ENCODE measurements around the gene CLGN.
A peak's percentile ranks its signal among the peaks of the same experiment; 100 is the strongest.
"Not testable (repeated sequence)": the region's sequence is repeated elsewhere in the genome, so short reads cannot be mapped to it uniquely, and the experiment has no call there.

Gene CLGN, protein sequence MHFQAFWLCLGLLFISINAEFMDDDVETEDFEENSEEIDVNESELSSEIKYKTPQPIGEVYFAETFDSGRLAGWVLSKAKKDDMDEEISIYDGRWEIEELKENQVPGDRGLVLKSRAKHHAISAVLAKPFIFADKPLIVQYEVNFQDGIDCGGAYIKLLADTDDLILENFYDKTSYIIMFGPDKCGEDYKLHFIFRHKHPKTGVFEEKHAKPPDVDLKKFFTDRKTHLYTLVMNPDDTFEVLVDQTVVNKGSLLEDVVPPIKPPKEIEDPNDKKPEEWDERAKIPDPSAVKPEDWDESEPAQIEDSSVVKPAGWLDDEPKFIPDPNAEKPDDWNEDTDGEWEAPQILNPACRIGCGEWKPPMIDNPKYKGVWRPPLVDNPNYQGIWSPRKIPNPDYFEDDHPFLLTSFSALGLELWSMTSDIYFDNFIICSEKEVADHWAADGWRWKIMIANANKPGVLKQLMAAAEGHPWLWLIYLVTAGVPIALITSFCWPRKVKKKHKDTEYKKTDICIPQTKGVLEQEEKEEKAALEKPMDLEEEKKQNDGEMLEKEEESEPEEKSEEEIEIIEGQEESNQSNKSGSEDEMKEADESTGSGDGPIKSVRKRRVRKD

DNA sequence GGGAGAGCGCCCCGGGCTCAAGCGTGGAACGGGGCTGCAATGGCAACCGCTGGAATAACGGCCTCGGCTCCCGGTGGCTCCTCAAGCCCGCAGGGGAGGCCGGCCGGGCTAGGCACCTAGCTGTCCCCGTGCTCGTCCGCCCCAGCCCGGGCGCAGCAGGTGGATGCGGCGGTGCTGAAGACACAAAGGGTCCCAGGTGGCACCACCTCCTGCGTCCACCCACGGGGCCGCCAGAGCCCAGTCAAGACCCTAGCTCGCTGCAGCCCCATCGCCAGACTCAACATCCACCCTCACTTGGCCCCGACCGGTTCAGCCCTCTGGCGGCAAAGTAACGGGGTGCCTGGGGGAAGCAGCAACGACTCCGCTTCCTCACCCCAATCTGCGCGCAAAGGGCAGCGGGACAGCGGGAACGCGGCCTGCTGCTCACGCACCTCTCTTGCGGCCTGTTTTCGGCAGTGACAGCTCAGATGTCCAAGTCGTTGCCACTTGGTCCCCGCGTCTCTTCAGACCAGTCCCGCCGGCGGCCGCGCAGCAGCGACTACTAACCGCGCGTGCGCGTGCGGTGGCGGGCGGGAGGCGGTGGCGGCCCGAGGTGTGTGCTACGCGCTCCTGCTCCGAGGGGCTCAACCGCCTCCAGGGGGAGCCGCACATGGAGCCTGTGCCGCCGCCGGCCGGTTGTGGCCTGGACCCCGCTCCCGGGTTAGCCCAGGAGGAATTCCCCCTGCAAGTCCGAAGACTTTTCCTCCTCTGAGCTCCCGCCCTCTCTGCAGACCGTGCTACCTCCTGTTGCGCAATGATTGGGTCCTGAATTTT lies at the start of gene CLGN:
Gene CLGN, minus strand, starts transcription at position 543 of the 813 bp plus-strand sequence. CDS start 14,570 bp downstream, outside the sequence.
- H3K27me3 ChIP-seq (ENCODE audit: low read depth): no peaks in the 10 kb centered on the region
- DNase-seq (ENCODE audit: low spot score in 2 of 2): peak; percentile 87 to 93
- in situ Hi-C loops (cut with MboI; ENCODE audit: low sequenced_read_pairs): no loop called here
- H3K4me1 ChIP-seq: peaks cover 11% of the 10 kb centered on the region
- peak within 1 kb of the TSS; percentile 72 for H3K4me3 ChIP-seq
- no peaks in the 10 kb centered on the region for H3K9me3 ChIP-seq
- peaks cover 4% of the 10 kb centered on the region; the same call in 1 of the 2 replicates for H3K36me3 ChIP-seq (replicated peaks)

DNA sequence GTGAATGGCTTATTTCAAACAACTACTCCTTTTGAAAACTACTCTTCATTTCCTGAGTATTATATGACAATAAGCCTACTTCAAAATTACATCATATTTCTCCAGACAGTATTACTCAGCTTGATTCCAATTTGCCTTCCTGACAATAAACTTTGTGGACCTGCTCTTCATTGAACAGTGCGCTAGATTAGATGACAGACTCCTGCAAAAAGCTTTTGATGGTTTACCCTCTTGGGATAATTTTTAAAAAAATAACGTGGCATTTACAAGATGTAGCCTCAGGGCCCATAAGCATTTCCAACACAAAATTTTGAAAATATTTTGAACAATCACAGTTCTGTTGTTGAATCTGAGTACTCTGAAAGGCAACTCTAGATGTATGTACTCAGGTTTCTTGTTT lies 44.7 kb upstream of the CLGN start:
- in situ Hi-C loops (cut with MboI; ENCODE audit: low sequenced_read_pairs): no loop called here
- no peak overlapping the region for H3K4me3 ChIP-seq
- H3K36me3 ChIP-seq (replicated peaks): no peaks in the 10 kb centered on the region
- H3K27me3 ChIP-seq (ENCODE audit: low read depth): peaks cover 19% of the 10 kb centered on the region
- no peak for DNase-seq (ENCODE audit: low spot score in 2 of 2)
- no peaks in the 10 kb centered on the region for H3K9me3 ChIP-seq
- 0 out of 2 replicates have a peak, but pooled peaks cover 2% of the 10 kb centered on the region for H3K4me1 ChIP-seq

DNA sequence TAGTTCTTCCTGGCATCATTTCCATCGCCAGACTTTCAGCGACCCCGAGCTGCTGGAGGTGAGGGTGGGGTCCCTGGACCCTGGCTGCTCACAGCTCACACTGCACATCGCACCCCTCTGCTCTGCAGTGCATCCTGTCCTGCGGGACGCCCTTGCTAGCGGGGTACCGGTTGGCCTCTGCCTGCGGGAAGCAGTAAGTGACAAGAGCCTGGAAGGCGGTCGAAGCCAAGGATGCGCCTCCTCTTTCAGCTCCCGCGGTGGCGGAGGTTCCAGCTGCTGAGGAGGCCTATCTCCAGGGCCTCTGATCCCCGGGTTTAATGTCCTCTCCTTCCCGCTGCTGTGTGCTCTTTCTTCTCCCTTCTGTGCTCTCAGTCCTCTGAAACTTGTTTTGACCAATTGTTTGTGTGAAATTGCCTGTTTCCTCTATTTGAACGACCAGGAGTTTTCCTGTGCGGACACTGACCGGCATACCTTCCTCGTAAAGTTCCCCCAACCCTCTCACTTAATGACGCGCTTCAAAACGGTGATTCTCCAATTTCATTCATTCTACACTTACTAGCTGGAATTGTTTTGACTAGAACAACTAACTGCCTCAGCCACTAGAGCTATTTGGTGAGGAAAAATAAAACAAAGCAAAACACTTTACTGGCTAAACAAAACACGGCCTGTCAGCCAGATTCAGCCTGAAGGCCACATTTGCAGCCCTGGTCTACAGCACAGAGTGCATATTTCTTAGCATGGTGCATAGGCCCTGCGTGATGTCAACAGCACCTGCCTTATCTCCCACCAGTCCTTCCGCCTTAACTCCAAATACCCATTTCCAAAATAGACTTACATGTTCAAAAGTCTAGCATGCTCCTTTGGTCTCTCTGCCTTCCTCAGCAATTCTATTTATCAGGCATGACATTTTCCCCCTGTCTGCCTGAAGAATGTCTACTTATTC lies 42.6 kb upstream of the CLGN start:
- DNase-seq (ENCODE audit: low spot score in 2 of 2): no peak
- H3K36me3 ChIP-seq (replicated peaks): no peaks in the 10 kb centered on the region
- H3K27me3 ChIP-seq (ENCODE audit: low read depth): peaks cover 21% of the 10 kb centered on the region
- no peaks in the 10 kb centered on the region for H3K9me3 ChIP-seq
- no peaks in the 10 kb centered on the region for H3K4me1 ChIP-seq
- in situ Hi-C loops (cut with MboI; ENCODE audit: low sequenced_read_pairs): no loop called here
- H3K4me3 ChIP-seq: no peak overlapping the region

DNA sequence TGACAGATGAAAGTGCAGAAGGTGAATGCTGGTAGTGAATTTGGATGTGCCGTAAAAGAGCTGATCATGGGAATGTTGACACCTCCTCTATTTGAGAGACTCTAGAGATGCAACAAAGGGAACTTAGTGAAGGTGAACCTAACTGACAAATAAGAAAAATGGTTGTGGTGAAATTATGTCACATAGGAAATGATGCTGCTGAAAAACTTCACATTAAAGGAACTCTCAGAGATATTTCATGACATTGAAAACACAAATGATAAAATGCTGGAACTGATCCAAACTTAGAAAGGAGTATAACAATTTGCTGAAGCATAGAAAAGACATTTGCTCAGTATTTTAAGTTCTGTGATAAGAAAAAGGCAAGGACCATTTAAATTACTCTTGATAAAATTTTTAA lies 38.7 kb upstream of the CLGN start:
- H3K4me3 ChIP-seq: no peak overlapping the region
- no peak for DNase-seq (ENCODE audit: low spot score in 2 of 2)
- no peaks in the 10 kb centered on the region for H3K36me3 ChIP-seq (replicated peaks)
- H3K9me3 ChIP-seq: no peaks in the 10 kb centered on the region
- no peaks in the 10 kb centered on the region for H3K4me1 ChIP-seq
- in situ Hi-C loops (cut with MboI; ENCODE audit: low sequenced_read_pairs): no loop called here
- H3K27me3 ChIP-seq (ENCODE audit: low read depth): peaks cover 13% of the 10 kb centered on the region; the same call in 1 of the 2 replicates

DNA sequence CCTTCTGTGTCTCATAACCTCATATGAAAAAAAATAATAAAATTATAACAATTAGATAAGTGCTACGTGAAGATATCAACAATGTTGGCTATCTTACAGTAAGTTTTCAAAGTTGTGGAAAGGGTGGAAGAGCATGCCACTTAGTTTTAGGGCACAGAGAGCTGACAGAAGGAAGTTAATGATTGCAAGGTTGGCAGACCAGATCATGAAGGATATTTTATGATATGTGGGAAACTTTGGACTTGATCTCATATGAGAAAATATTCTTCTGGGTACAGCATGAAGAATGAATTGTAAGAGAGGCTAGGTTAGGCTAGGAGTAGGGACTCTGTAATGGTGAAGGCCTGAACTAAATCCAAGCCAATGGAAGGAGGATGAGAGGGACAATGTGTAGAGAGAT lies 36.2 kb upstream of the CLGN start:
- DNase-seq (ENCODE audit: low spot score in 2 of 2): no peak
- Histone ChIP-seq H3K36me3 (replicated peaks) (no peaks in the 10 kb centered on the region), H3K27me3 (ENCODE audit: low read depth) (peaks cover 9% of the 10 kb centered on the region; the same call in 1 of the 2 replicates), H3K4me1 (no peaks in the 10 kb centered on the region), H3K9me3 (no peaks in the 10 kb centered on the region), H3K4me3 (no peak overlapping the region)
- in situ Hi-C loops (cut with MboI; ENCODE audit: low sequenced_read_pairs): no loop called here

DNA sequence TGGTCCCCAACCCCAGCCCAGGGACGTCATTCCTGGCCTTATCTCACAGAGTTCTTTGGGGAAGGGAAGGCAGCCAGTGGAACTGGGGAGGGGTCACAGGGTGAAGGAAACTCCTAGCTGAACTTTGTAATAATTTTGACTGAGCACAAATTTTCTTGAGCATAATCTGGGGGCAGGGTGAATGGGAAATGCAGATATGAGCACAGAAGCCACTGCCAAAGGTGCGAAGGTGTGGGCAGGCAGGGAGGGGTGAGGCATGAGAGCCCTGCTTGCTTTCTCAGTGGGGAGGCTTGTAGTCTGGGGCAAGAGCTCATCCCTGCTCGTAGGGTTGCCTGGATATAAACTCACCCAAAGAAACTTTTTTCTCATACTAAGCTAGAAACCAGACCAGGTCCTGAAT lies 35.7 kb upstream of the CLGN start:
- no peaks in the 10 kb centered on the region for H3K36me3 ChIP-seq (replicated peaks)
- H3K27me3 ChIP-seq (ENCODE audit: low read depth): peaks cover 7% of the 10 kb centered on the region; the same call in 1 of the 2 replicates
- no peaks in the 10 kb centered on the region for H3K9me3 ChIP-seq
- no peaks in the 10 kb centered on the region for H3K4me1 ChIP-seq
- in situ Hi-C loops (cut with MboI; ENCODE audit: low sequenced_read_pairs): no loop called here
- no peak overlapping the region for H3K4me3 ChIP-seq
- DNase-seq (ENCODE audit: low spot score in 2 of 2): no peak

DNA sequence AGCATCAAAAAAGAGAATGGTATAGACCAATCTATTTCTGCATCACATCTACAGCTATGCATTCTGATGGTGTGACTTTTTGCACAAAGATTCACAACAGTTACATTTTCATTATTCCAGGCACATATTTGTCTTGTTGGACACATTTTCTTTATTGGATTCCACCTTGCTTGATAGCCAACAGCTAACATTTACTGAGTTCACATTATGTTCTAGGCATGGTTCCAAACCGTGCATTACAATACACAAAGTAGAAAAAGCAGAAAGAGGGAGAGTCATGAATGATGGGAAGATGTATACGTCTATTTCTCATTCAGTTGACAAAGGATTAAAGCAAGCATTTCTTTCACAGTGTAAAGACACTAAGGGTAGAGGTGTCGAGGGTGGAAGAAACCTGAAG lies 22.9 kb upstream of the CLGN start:
- Histone ChIP-seq H3K36me3 (replicated peaks) (no peaks in the 10 kb centered on the region), H3K9me3 (no peaks in the 10 kb centered on the region; the same call in 1 of the 2 replicates), H3K4me3 (no peak overlapping the region), H3K4me1 (no peaks in the 10 kb centered on the region; the same call in 1 of the 2 replicates), H3K27me3 (ENCODE audit: low read depth) (no peaks in the 10 kb centered on the region; the same call in 1 of the 2 replicates)
- in situ Hi-C loops (cut with MboI; ENCODE audit: low sequenced_read_pairs): no loop called here
- DNase-seq (ENCODE audit: low spot score in 2 of 2): no peak

DNA sequence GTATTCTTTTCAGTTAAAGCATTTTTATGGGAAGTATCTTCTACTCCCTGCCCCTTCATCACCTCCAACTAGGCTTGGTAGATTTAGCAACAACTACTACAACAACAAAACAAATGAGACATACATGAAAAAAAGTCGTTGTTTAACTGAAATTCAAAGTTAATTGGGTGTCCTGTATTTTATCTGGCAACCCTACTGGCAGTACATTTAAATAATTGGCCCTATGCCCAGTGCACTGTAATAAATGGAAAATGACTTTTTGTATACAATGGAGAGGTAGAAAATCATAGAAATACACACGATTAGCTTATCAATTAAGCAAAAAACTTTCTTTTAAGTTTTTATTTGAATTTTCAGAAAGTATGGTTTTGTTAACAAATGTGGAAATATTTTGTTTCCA lies 21.4 kb upstream of the CLGN start:
- Histone ChIP-seq H3K27me3 (ENCODE audit: low read depth) (no peaks in the 10 kb centered on the region), H3K9me3 (no peaks in the 10 kb centered on the region; the same call in 1 of the 2 replicates), H3K4me1 (no peaks in the 10 kb centered on the region; the same call in 1 of the 2 replicates), H3K36me3 (replicated peaks) (no peaks in the 10 kb centered on the region), H3K4me3 (no peak overlapping the region)
- no peak for DNase-seq (ENCODE audit: low spot score in 2 of 2)
- in situ Hi-C loops (cut with MboI; ENCODE audit: low sequenced_read_pairs): no loop called here

DNA sequence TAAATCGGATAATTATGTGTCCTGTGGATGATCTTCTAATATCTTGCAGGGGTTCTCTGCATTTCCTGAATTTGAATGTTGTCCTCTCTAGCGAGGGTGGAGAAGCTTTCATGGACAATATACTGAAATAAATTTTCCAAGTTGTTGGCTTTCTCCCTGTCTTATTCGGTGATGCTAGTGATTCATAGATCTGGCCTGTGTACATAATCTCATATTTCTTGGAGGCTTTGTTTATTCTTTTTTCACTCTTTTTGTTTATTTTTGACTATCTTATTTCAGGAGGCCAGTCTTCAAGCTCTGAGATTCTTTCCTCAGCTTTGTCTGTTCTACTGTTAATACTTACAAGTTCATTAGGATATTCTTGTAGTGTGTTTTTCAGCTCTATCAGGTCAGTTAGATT lies 20.7 kb upstream of the CLGN start:
- in situ Hi-C loops (cut with MboI; ENCODE audit: low sequenced_read_pairs): no loop called here
- H3K4me1 ChIP-seq: no peaks in the 10 kb centered on the region; the same call in 1 of the 2 replicates
- H3K27me3 ChIP-seq (ENCODE audit: low read depth): no peaks in the 10 kb centered on the region
- no peak overlapping the region for H3K4me3 ChIP-seq
- no peaks in the 10 kb centered on the region; the same call in 1 of the 2 replicates for H3K9me3 ChIP-seq
- DNase-seq (ENCODE audit: low spot score in 2 of 2): no peak
- H3K36me3 ChIP-seq (replicated peaks): no peaks in the 10 kb centered on the region

DNA sequence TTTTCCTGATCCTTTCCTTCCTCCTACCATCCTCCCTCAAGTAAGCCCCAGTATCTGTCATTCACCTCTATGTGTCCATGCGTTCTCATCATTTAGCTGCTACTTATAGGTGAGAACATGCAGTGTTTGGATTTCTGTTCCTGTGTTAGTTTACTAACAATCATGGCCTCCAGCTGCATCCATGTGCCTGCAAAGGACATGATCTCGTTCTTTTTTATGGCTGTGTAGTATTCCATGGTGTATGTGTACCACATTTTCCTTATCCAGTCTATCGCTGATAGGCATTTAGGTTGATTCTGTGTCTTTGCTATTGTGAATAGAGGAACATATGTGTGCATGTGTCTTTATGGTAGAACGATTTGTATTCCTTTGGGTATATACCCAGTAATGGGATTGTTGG lies 16.9 kb upstream of the CLGN start:
- H3K36me3 ChIP-seq (replicated peaks); H3K27me3 ChIP-seq (ENCODE audit: low read depth); H3K9me3 ChIP-seq; in situ Hi-C loops (cut with MboI; ENCODE audit: low sequenced_read_pairs); DNase-seq (ENCODE audit: low spot score in 2 of 2); H3K4me3 ChIP-seq; H3K4me1 ChIP-seq: not testable (repeated sequence)

DNA sequence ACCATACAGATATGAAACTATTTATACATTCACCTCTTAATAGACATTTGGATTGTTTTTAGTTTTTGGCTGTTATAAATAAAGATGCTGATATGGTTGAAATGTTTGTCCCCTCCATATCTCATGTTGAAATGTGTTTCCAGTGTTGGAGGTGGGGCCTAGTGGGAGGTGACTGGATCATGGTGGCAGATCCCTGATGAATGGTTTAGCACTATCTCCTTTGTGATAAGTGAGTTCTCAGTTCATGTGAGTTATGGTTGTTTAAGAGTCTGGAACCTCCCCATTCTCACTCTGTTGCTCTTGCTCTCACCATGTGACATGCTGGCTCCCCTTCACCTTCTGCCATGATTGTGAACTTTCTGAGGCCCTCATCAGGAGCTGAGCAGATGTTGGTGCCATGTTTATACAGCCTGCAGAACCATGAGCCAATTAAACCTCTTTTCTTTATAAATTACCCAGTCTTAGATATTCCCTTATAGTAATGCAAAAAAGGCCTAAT lies 12.2 kb upstream of the CLGN start:
- no peaks in the 10 kb centered on the region for H3K4me1 ChIP-seq
- in situ Hi-C loops (cut with MboI; ENCODE audit: low sequenced_read_pairs): no loop called here

DNA sequence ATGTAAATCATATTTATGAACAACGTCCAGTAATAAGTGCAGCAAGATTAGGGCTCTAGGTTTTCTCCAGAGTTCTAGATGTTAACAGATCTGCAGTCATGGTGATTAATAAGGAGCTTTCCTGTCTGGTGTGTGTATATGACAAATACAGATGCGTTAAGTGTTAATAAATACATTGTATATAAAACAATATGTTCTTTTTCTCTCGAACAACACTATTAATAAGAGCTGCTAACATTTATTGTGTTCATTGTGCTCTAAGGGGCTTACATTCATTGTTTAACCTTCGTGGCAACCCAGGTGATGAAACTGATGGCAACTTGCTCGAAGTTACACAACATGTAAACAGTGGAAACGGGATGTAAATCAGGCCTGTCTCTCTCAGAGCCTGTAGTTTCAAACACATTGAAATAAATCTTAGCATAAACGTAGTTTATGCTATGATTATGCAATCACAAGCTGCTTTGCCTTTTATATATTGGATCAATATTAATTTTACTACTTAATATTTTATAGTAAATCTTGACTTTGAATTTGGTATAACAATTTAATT lies 547 bp upstream of the CLGN start:
- Histone ChIP-seq H3K4me3 (peak overlapping the region; percentile 72), H3K4me1 (peaks cover 11% of the 10 kb centered on the region), H3K27me3 (ENCODE audit: low read depth) (no peaks in the 10 kb centered on the region), H3K36me3 (replicated peaks) (peaks cover 4% of the 10 kb centered on the region; the same call in 1 of the 2 replicates), H3K9me3 (no peaks in the 10 kb centered on the region)
- DNase-seq (ENCODE audit: low spot score in 2 of 2): no peak
- in situ Hi-C loops (cut with MboI; ENCODE audit: low sequenced_read_pairs): no loop called here

More for the DNA sequence above, 12.2 kb upstream of the CLGN start:
- Histone ChIP-seq H3K9me3 (no peaks in the 10 kb centered on the region), H3K27me3 (ENCODE audit: low read depth) (peaks cover 9% of the 10 kb centered on the region), H3K36me3 (replicated peaks) (no peaks in the 10 kb centered on the region), H3K4me3 (no peak overlapping the region)
- no peak for DNase-seq (ENCODE audit: low spot score in 2 of 2)
